Karpas-422 (cell line): ENCODE data around the gene VRTN. TPM values are rescaled to one million over a fixed set of nuclear protein-coding genes. Genes with fewer than 3 reads are reported as not detected.

Source experiments
- DNase-seq: peaks from one replicate; pipeline ENCODE4 v3.0.0-alpha.2; 2015
- H2AFZ ChIP-seq: fragments of 200-600 bp; sonication (generic); 2 replicates; pipeline ENCODE4 v1.6.1; 2014; ENCODE audit warnings: antibody characterized with exemption, low read length, mixed read lengths
- H3K27ac ChIP-seq: fragments of 200-600 bp; sonication (generic); 2 replicates; pipeline ENCODE4 v1.5.1; 2014; ENCODE audit warnings: mild to moderate bottlenecking, low read length, moderate library complexity
- H3K27me3 ChIP-seq: fragments of 200-600 bp; sonication (generic); 2 replicates; pipeline ENCODE4 v1.6.1; 2014; ENCODE audit warnings: low read length, mixed read lengths
- H3K36me3 ChIP-seq: fragments of 200-600 bp; sonication (generic); 2 replicates; pipeline ENCODE4 v1.6.1; 2014; ENCODE audit warnings: low read length, mixed read lengths; ENCODE audit not compliant: insufficient read depth
- H3K4me1 ChIP-seq: fragments of 200-600 bp; sonication (generic); 2 replicates; pipeline ENCODE4 v1.6.1; 2014; ENCODE audit warnings: mild to moderate bottlenecking, low read length, mixed read lengths
- H3K4me2 ChIP-seq: fragments of 200-600 bp; sonication (generic); 2 replicates; pipeline ENCODE4 v1.6.1; 2014; ENCODE audit warnings: low read length, low read depth, mild to moderate bottlenecking; ENCODE audit not compliant: poor library complexity, severe bottlenecking
- H3K4me3 ChIP-seq: fragments of 200-600 bp; sonication (generic); 2 replicates; pipeline ENCODE4 v1.5.1; 2014; ENCODE audit warnings: mild to moderate bottlenecking, antibody characterized with exemption, low read length, mixed read lengths
- H3K79me2 ChIP-seq: fragments of 200-600 bp; sonication (generic); 2 replicates; pipeline ENCODE4 v1.6.1; 2014; ENCODE audit warnings: mild to moderate bottlenecking, low read length, mixed read lengths
- H3K9ac ChIP-seq: fragments of 200-600 bp; sonication (generic); 2 replicates; pipeline ENCODE4 v1.6.0; 2014; ENCODE audit warnings: low read length
- H3K9me2 ChIP-seq: fragments of 200-600 bp; sonication (generic), shearing (Covaris generic); replicated peaks from 2 replicates; pipeline ENCODE4 v1.6.0; 2014; ENCODE audit warnings: mild to moderate bottlenecking, low read length, moderate library complexity; ENCODE audit not compliant: insufficient read depth
- H3K9me3 ChIP-seq: fragments of 300-700, 200-600 bp; sonication (generic); 2 replicates; pipeline ENCODE4 v1.6.1; 2014; ENCODE audit warnings: low read length, mixed read lengths
- H4K20me1 ChIP-seq: fragments of 200-600 bp; sonication (generic); 2 replicates; pipeline ENCODE4 v1.6.1; 2014; ENCODE audit warnings: mild to moderate bottlenecking, antibody characterized with exemption, low read length, low read depth; ENCODE audit not compliant: insufficient read depth
- total RNA-seq: library from RNA; depleted of rRNA; stranded (reverse); fragments of >200 nt; shearing (Covaris generic); gene quantifications from 2 replicates; pipeline ENCODE4 v1.2.3, GENCODE V29; 2014; ENCODE audit warnings: low replicate concordance; rRNA removed

The VRTN gene, protein sequence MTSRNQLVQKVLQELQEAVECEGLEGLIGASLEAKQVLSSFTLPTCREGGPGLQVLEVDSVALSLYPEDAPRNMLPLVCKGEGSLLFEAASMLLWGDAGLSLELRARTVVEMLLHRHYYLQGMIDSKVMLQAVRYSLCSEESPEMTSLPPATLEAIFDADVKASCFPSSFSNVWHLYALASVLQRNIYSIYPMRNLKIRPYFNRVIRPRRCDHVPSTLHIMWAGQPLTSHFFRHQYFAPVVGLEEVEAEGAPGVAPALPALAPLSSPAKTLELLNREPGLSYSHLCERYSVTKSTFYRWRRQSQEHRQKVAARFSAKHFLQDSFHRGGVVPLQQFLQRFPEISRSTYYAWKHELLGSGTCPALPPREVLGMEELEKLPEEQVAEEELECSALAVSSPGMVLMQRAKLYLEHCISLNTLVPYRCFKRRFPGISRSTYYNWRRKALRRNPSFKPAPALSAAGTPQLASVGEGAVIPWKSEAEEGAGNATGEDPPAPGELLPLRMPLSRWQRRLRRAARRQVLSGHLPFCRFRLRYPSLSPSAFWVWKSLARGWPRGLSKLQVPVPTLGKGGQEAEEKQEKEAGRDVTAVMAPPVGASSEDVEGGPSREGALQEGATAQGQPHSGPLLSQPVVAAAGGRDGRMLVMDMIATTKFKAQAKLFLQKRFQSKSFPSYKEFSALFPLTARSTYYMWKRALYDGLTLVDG
- not detected in 2 replicates for total RNA-seq

DNA sequence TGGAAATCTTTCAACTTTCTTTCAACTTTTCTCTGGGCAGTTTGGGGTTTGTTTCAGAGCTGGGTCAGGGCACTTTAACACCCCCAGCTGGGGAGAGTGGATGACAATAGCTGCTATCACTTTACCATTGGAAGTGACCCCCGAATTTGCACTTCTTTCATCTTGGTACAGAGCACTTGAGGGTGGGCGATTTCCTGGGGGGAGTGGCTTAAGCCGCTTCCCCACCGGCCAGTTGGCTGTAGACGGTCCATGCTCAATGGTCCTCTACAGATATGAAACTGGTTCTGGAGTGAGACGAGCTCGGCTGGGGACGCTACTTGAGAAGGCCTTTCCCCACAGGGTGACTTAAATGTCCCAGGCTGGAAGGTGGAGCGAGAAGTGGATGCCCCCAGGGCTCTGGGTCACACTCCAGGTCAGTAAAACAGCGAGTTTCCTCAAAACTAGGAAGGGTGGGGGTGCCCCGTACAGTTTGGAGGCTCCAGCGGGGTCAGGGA lies at the start of gene VRTN:
VRTN (plus strand) TSS at position 231 of the 494 bp plus-strand sequence. CDS start 8,313 bp downstream, outside the sequence.
- H3K4me1 ChIP-seq: no peaks in the 10 kb centered on the region
- no peaks in the 10 kb centered on the region for H3K9me3 ChIP-seq
- DNase-seq: no peak
- no peaks in the 10 kb centered on the region for H3K9me2 ChIP-seq
- H3K36me3 ChIP-seq: no peaks in the 10 kb centered on the region
- no peak within 1 kb of the TSS for H3K9ac ChIP-seq
- no peaks in the 10 kb centered on the region for H3K27me3 ChIP-seq
- no peak within 1 kb of the TSS for H3K27ac ChIP-seq
- H3K79me2 ChIP-seq: no peaks in the 10 kb centered on the region
- no peaks in the 10 kb centered on the region for H4K20me1 ChIP-seq
- H3K4me3 ChIP-seq: no peak within 1 kb of the TSS
- H2AFZ ChIP-seq: no peak within 1 kb of the TSS
- H3K4me2 ChIP-seq: no peak within 1 kb of the TSS

DNA sequence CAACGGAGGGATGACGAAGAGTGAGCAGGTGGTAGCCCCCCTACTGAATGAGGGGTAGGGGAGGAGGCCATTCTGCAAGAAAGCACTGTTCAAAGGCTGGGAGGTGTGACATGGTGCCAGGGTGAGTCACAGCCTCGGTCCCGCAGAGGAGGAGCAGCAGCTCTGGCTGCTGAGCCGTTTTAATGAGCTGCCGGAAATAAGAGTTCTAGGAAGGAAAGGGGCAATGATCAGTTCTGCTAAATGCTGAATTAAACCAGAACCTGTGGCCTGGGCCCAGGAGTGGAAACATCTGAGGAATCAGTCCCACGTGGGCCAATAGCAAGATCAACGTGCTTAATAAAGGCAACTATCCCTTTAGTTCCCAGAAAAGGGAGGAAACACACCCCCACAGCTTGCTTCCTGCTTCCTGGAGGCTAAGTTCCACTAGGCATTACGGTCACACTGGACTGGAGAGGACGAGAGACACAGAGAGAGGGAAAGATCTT lies 49.2 kb upstream of the VRTN start:
- no peaks in the 10 kb centered on the region for H3K9me3 ChIP-seq
- no peak overlapping the region for H2AFZ ChIP-seq
- no peaks in the 10 kb centered on the region for H3K9me2 ChIP-seq
- DNase-seq: no peak
- H3K9ac ChIP-seq: no peak overlapping the region
- peaks cover 16% of the 10 kb centered on the region for H3K4me1 ChIP-seq
- no peaks in the 10 kb centered on the region; the same call in 1 of the 2 replicates for H4K20me1 ChIP-seq
- H3K79me2 ChIP-seq: peaks cover 41% of the 10 kb centered on the region
- no peak overlapping the region for H3K4me3 ChIP-seq
- H3K36me3 ChIP-seq: peaks cover 12% of the 10 kb centered on the region
- no peak overlapping the region for H3K27ac ChIP-seq
- H3K4me2 ChIP-seq: no peak overlapping the region
- H3K27me3 ChIP-seq: no peaks in the 10 kb centered on the region

DNA sequence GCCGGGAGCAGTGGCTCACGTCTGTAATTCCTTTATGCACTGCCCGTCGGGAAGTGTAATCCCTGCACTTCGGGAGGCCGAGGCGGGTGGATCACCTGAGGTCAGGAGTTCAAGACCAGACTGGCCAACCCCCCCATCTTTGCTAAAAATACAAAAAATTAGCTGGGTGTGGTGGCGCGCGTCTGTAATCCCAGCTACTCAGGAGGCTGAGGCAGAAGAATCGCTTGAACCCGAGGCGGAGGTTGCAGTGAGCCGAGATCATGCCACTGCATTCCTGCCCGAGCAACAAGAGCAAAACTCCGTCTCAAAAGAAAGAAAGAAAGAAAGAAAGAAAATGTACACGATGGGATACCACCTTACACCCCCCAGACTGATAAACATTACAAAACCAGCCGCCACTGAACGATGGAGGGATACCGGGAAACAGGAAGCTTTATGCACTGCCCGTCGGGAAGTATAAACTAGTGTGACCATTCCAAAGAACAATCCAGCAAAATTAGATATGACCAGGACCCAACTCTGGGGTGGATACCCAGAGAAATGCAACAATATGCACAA lies 46.6 kb upstream of the VRTN start:
- Histone ChIP-seq H3K79me2 (peaks cover 41% of the 10 kb centered on the region), H4K20me1 (no peaks in the 10 kb centered on the region), H3K9ac (peak overlapping the region; percentile 82), H3K4me2 (peak overlapping the region; percentile 78), H3K9me3 (no peaks in the 10 kb centered on the region), H3K9me2 (no peaks in the 10 kb centered on the region), H2AFZ (no peak overlapping the region), H3K4me1 (peaks cover 16% of the 10 kb centered on the region), H3K36me3 (peaks cover 12% of the 10 kb centered on the region), H3K27ac (no peak overlapping the region), H3K27me3 (no peaks in the 10 kb centered on the region), H3K4me3 (peak overlapping the region; percentile 80)
- DNase-seq: no peak

DNA sequence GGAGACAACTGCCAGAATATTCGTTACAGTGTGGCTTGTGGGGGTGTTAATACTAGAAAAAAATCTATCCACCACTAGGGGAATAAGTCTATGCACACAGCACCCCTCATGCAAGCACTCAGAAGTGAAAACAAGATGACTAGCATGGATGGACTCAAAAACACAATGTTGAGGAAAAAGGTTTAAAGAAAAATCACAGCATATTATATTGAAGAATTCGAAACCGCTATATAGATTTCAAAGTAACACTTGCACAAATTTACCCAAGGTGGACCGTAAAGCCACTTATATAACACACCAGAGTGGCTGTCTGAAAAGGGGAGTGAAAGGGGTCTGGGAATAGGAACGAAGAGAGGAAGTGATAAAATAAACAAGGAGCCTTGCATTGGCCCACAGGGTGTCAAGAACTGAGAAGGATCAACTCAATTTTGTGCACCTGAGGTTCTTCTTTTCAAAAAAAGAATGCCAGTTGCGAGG lies 46.1 kb upstream of the VRTN start:
- Histone ChIP-seq H3K4me3 (peak overlapping the region; percentile 80), H3K79me2 (peaks cover 41% of the 10 kb centered on the region), H3K4me1 (peaks cover 16% of the 10 kb centered on the region), H3K36me3 (peaks cover 12% of the 10 kb centered on the region), H3K27me3 (no peaks in the 10 kb centered on the region), H4K20me1 (no peaks in the 10 kb centered on the region), H3K4me2 (peak overlapping the region; percentile 78), H3K27ac (peak overlapping the region; percentile 37), H2AFZ (peak overlapping the region; percentile 81), H3K9ac (peak overlapping the region; percentile 82), H3K9me3 (no peaks in the 10 kb centered on the region), H3K9me2 (no peaks in the 10 kb centered on the region)
- peak; percentile 85 for DNase-seq

DNA sequence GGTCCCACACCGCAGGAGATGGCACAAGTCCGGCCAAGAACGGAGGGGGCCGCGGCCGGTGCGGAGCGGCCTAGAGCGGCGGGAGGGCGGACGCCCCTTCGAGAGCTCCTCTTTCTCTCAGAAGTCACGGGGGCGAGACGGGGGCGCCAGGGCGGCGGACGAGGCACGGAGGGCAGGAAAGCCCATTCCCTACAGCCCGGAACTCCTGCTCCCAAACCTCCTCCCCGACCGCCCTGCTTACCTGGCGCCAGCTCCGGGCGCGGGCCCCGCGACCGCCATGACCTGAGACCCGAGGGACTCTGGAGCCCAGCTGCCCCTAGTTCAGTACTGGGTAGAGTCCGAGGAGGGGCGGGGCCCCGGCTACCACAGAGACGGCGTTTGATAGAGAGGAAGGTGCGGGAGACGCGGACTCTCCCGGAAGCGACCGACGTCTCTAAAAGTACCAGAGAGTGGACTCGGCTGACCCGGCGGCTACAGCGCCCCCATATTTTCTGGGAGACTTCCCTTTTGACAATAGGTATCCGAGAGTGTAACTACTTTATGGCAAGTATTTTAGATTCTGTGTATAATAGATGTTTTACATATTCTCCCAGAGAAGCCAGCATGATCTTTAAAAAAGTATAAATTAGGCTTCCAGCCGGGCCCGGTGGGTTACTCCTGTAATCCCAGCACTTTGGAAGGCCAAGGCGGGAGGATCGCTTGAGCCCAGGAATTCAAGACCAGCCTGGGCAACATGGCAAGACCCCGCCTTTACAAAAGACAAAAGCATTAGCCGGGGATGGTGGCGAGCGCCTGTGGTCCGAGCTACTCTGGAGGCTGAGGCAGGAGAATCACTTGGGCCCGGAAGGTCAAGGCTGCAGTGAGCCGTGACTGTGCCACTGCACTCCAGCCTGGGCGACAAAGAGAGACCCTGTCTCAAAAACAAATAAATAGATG lies 45.4 kb upstream of the VRTN start, which contains the start of gene ABCD4:
ABCD4 (minus strand) TSS at position 301 of the 936 bp plus-strand sequence; CDS start at position 279, 22 bp downstream.
- H3K4me2 ChIP-seq: peak within 1 kb of the TSS; percentile 78
- peaks cover 16% of the 10 kb centered on the region for H3K4me1 ChIP-seq
- H3K4me3 ChIP-seq: peak within 1 kb of the TSS; percentile 80
- DNase-seq: peak; percentile 98
- H4K20me1 ChIP-seq: no peaks in the 10 kb centered on the region
- H3K9me3 ChIP-seq: no peaks in the 10 kb centered on the region
- H3K27me3 ChIP-seq: no peaks in the 10 kb centered on the region
- H3K79me2 ChIP-seq: peaks cover 41% of the 10 kb centered on the region
- peak within 1 kb of the TSS; percentile 82 for H3K9ac ChIP-seq
- peak within 1 kb of the TSS; percentile 98 for H2AFZ ChIP-seq
- peaks cover 12% of the 10 kb centered on the region for H3K36me3 ChIP-seq
- peak within 1 kb of the TSS; percentile 37 for H3K27ac ChIP-seq
- no peaks in the 10 kb centered on the region for H3K9me2 ChIP-seq

DNA sequence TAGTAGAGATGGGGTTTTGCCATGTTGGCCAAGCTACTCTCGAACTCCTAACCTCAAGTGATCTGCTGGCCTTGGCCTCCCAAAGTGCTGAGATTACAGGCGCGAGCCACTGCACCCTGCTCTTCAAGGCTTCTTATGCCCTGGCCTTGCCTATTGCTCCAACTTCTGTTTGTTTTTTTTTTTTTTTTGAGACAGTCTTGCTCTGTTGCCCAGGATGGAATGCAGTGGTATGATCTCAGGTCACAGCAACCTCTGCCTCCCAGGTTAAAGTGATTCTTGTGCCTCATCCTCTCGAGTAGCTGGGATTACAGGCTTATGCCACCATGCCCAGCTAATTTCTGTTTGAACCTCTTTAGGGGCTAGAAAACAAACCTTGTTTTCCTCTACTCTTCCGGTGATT lies 39.6 kb upstream of the VRTN start:
- Histone ChIP-seq H4K20me1 (no peaks in the 10 kb centered on the region), H3K9ac (no peak overlapping the region), H3K79me2 (no peaks in the 10 kb centered on the region), H3K9me2 (no peaks in the 10 kb centered on the region), H3K4me3 (no peak overlapping the region), H2AFZ (no peak overlapping the region), H3K36me3 (no peaks in the 10 kb centered on the region), H3K27me3 (no peaks in the 10 kb centered on the region), H3K4me1 (peaks cover 5% of the 10 kb centered on the region), H3K4me2 (no peak overlapping the region), H3K9me3 (no peaks in the 10 kb centered on the region), H3K27ac (no peak overlapping the region)
- no peak for DNase-seq
